Stimulated activated CD4-positive, alpha-beta T cell treated with anti-CD3 and anti-CD28 coated beads, Interleukin-12 subunit alpha, Interleukin-12 subunit beta, amount 100 ng/mL, for 4 hours (primary cell): Measurements from ENCODE around the gene MYOM3.

ENCODE experiments used
- DNase-seq: peaks from one replicate; pipeline ENCODE4 v3.0.0-alpha.2; 2020

MYOM3 gene

GRCh38 chr1:24138476-24139221 is 26.7 kb upstream of the MYOM3 start:
- DNase-seq = no peak

GRCh38 chr1:24136956-24137539 is 25.1 kb upstream of the MYOM3 start:
- DNase-seq = no peak

- no peak for DNase-seq
These were observed 22.4 kb upstream of the MYOM3 start for GRCh38 chr1:24134376-24134775.

GRCh38 chr1:24133819-24134218 is 21.9 kb upstream of the MYOM3 start:
- DNase-seq = no peak

- DNase-seq = no peak
These were observed 18.4 kb upstream of the MYOM3 start for GRCh38 chr1:24130385-24130784.

- no peak for DNase-seq
These were observed 15.9 kb upstream of the MYOM3 start for GRCh38 chr1:24127801-24128363.

GRCh38 chr1:24127134-24127800 is 15.3 kb upstream of the MYOM3 start:
- DNase-seq = no peak

- no peak for DNase-seq
These were observed 14.7 kb upstream of the MYOM3 start for GRCh38 chr1:24126672-24127023.

GRCh38 chr1:24126018-24126671 is 14.2 kb upstream of the MYOM3 start:
- DNase-seq = no peak

GRCh38 chr1:24125456-24125855 is 13.5 kb upstream of the MYOM3 start:
- DNase-seq = no peak

- no peak for DNase-seq
These were observed 13.0 kb upstream of the MYOM3 start for GRCh38 chr1:24124980-24125379.

- DNase-seq = no peak
These were observed 11.7 kb upstream of the MYOM3 start for GRCh38 chr1:24123611-24124010.

GRCh38 chr1:24122776-24123175 is 10.8 kb upstream of the MYOM3 start:
- no peak for DNase-seq

- no peak for DNase-seq
These were observed 9.5 kb upstream of the MYOM3 start for GRCh38 chr1:24121406-24121805.

GRCh38 chr1:24120965-24121364 is 9.0 kb upstream of the MYOM3 start:
- DNase-seq = no peak

- DNase-seq = no peak
These were observed 8.2 kb upstream of the MYOM3 start for GRCh38 chr1:24119859-24120756.

- DNase-seq = no peak
These were observed 7.5 kb upstream of the MYOM3 start for GRCh38 chr1:24119489-24119858.

GRCh38 chr1:24118410-24119242 is 6.7 kb upstream of the MYOM3 start:
- DNase-seq = no peak

GRCh38 chr1:24117722-24118409 is 5.9 kb upstream of the MYOM3 start:
- DNase-seq = no peak

- no peak for DNase-seq
These were observed 5.2 kb upstream of the MYOM3 start for GRCh38 chr1:24117132-24117531.

- DNase-seq = no peak
These were observed 2.8 kb upstream of the MYOM3 start for GRCh38 chr1:24114753-24115152.
